BE2C (cell line): Measurements from ENCODE around the gene RGS6.
A peak's percentile ranks its signal among the peaks of the same experiment; 100 is the strongest.

ENCODE experiments used
- DNase-seq: peaks from one replicate; pipeline ENCODE4 v3.0.0-alpha.2; 2020
- H3K27me3 ChIP-seq: fragments of 250-450 bp; sonication (Bioruptor Pico); 2 replicates; pipeline ENCODE4 v1.5.1; 2020; ENCODE audit warnings: mild to moderate bottlenecking
- H3K36me3 ChIP-seq: fragments of 250-450 bp; sonication (Bioruptor Pico); 2 replicates; pipeline ENCODE4 v1.5.1; 2020; ENCODE audit warnings: mild to moderate bottlenecking
- H3K4me1 ChIP-seq: fragments of 250-450 bp; sonication (Bioruptor Pico); 2 replicates; pipeline ENCODE4 v1.5.1; 2020
- H3K4me3 ChIP-seq: 2 replicates; pipeline ENCODE4 v1.5.1; 2011; ENCODE audit warnings: low read depth, low read length
- H3K9me3 ChIP-seq: fragments of 250-450 bp; sonication (Bioruptor Pico); 2 replicates; pipeline ENCODE4 v1.5.1; 2020
- TF ChIP-seq, protein P1 (sequence below): IDR thresholded peaks from 2 replicates; pipeline ENCODE4 v1.5.1; 2012; ENCODE audit warnings: mild to moderate bottlenecking, low read depth, low read length

RGS6 gene

GRCh38 chr14:72544615-72545387 lies 612.6 kb downstream of the RGS6 start:
- H3K36me3 ChIP-seq = no peaks in the 10 kb centered on the region
- H3K27me3 ChIP-seq = no peaks in the 10 kb centered on the region
- no peak overlapping the region for H3K4me3 ChIP-seq
- TF ChIP-seq, protein P1, sequence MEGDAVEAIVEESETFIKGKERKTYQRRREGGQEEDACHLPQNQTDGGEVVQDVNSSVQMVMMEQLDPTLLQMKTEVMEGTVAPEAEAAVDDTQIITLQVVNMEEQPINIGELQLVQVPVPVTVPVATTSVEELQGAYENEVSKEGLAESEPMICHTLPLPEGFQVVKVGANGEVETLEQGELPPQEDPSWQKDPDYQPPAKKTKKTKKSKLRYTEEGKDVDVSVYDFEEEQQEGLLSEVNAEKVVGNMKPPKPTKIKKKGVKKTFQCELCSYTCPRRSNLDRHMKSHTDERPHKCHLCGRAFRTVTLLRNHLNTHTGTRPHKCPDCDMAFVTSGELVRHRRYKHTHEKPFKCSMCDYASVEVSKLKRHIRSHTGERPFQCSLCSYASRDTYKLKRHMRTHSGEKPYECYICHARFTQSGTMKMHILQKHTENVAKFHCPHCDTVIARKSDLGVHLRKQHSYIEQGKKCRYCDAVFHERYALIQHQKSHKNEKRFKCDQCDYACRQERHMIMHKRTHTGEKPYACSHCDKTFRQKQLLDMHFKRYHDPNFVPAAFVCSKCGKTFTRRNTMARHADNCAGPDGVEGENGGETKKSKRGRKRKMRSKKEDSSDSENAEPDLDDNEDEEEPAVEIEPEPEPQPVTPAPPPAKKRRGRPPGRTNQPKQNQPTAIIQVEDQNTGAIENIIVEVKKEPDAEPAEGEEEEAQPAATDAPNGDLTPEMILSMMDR = no peak
- H3K4me1 ChIP-seq = peaks cover 15% of the 10 kb centered on the region
- no peaks in the 10 kb centered on the region for H3K9me3 ChIP-seq
- DNase-seq = no peak

DNA sequence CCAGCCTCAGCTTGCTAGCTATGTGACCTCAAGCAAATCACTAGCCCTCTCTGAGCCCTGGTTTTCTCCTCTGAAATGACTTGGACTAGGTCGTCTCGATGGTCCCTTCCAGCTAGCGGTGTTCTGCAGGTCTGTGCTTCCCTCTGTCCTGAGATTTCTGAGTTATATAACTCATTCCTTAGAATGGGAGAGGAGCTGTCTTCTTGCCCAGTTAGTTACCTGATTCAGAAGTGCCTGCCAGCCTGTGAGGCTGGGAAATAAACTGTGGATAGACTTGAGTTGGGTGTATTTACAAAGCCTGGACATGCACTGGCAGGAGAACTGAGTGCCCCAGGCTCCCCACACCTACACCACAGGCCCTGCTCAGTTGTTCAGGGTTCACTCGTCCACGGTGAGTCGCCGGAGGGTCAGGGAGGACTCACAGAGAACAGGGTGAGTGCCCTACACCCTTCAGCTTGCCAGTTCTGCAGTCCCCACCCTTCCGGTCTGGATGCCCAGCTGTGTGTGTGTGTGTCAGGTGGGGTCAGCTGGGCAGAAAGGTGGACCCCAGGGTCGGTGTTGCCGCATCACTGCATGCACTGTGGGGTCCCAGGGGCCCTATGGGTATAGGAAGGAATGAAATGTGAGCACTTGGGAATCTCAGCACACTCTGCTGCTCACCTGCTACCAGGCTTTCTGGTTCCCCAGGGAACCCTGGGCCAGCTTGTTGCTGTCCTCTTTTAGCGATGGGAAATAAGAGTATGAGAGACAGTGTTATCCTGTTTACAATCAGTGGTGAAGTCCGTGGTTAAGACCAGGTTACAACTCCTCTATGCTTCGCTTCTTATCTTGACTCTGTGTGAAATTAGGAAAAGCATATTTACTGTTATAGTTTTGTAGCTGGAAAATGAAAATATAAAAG lies 613.4 kb downstream of the RGS6 start:
- Histone ChIP-seq H3K27me3 (no peaks in the 10 kb centered on the region), H3K4me1 (peaks cover 15% of the 10 kb centered on the region), H3K4me3 (no peak overlapping the region), H3K36me3 (no peaks in the 10 kb centered on the region), H3K9me3 (no peaks in the 10 kb centered on the region)
- TF ChIP-seq, protein P1 = no peak
- DNase-seq = peak; percentile 34

DNA sequence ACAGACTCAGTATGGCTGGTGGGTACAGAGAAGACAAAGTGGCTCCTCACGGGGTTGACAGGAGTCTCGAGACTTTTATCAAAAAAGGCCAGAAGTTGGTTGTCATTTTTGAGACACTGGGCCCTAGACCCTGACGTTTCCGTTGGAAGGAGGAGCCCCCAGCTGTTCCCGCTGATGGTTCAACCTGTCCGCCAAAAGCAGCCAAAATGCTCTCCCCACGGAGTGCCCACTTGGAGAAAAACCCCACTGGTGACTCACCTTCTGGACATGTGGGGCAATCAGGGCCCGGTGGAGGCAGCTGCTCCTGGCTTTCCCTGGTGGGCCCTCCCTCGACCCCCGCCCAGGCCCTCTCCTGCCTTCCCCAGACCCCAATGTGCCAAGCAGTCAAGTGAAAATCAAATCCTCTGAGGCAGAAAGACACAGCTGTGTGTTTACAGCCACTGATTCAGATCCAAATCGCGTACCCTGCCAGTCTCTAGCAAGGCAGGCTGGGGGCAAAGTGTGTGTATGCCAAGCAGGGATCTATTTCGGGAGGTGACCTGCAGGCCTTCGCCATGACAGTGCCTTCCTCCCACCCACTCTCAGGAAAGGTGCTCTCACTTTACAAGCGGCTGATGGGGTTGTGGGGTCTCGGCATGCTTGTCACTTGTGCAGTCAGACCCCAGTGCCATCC lies 614.3 kb downstream of the RGS6 start:
- H3K4me3 ChIP-seq = no peak overlapping the region
- no peaks in the 10 kb centered on the region for H3K9me3 ChIP-seq
- peaks cover 15% of the 10 kb centered on the region for H3K4me1 ChIP-seq
- H3K36me3 ChIP-seq = no peaks in the 10 kb centered on the region
- DNase-seq = no peak
- H3K27me3 ChIP-seq = no peaks in the 10 kb centered on the region
- TF ChIP-seq, protein P1 = no peak

DNA sequence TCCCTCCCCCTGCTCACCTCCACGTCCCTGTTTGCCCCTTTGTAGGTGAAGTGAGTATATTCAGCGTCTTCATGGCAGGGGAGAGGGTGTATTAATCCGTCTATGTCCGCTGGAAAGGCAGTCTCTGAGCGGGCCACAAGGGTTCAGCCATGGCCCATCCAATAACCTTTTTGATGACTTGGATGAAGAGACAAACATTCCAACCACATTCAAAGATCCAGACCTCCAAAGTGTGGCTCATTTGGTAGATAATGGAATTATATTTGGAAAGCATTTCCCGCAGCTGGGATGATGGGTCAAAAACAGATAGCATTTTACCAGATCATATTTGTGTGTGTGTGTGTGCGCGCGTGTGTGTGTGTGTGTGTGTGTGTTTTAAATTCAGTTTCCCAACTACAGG lies 615.8 kb downstream of the RGS6 start:
- H3K36me3 ChIP-seq = no peaks in the 10 kb centered on the region
- no peaks in the 10 kb centered on the region for H3K27me3 ChIP-seq
- H3K4me3 ChIP-seq = no peak overlapping the region
- TF ChIP-seq, protein P1 = peak; percentile 86
- H3K9me3 ChIP-seq = no peaks in the 10 kb centered on the region
- peak; percentile 73 for DNase-seq
- H3K4me1 ChIP-seq = peaks cover 15% of the 10 kb centered on the region

DNA sequence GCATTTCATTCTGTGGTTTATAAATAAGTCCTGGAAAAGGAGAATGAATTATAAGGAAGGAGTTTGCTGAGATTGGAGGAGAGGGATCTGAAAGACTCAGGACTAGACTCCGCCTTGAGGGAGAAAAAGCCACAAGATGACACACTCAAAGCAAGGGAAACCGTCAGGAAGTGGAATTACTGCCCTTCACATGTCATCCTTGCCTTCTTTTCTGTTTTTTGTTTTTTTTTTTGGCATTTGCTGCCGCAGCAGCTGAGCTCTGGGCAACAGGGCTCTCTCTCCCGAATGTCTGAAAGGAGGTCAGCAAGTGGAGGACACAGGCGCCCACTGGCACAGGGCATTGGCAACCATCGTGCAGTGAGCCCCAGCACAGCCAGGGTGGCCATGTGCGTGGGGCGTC lies 616.8 kb downstream of the RGS6 start:
- Histone ChIP-seq H3K36me3 (no peaks in the 10 kb centered on the region), H3K27me3 (no peaks in the 10 kb centered on the region), H3K4me1 (peaks cover 23% of the 10 kb centered on the region), H3K9me3 (no peaks in the 10 kb centered on the region), H3K4me3 (no peak overlapping the region)
- DNase-seq = no peak
- TF ChIP-seq, protein P1 = no peak
